A549 (cell line): ENCODE measurements around the gene SYTL3.

Source experiments
- CTCF ChIP-seq: fragments of >200 bp; sonication (Bioruptor Twin); formaldehyde crosslinking; IDR thresholded peaks from 3 replicates; pipeline ENCODE4 v1.5.1; 2016
- EHMT2 ChIP-seq: fragments of 200-600 bp; sonication (generic); IDR thresholded peaks from 2 replicates; pipeline ENCODE4 v1.6.1; 2016; ENCODE audit warnings: antibody characterized with exemption, low read depth, mild to moderate bottlenecking, moderate library complexity
- ELK1 ChIP-seq: fragments of 150-350 bp; IDR thresholded peaks from 2 replicates; pipeline ENCODE4 v1.6.1; 2014; ENCODE audit warnings: low read depth, mild to moderate bottlenecking, low read length
- EP300 ChIP-seq, 2 experiments: fragments of >200 bp; sonication (Bioruptor Twin); formaldehyde crosslinking; IDR thresholded peaks; 2 replicates in 1 of 2; 3 replicates in 1 of 2; pipeline ENCODE4 v1.6.1; 2016 to 2017
- GATA3 ChIP-seq: IDR thresholded peaks from 2 replicates; pipeline ENCODE4 v1.6.1; 2012; ENCODE audit warnings: borderline replicate concordance
- HOXA7 ChIP-seq: fragments of 250-450 bp; sonication (Bioruptor Pico); IDR thresholded peaks from 2 replicates; pipeline ENCODE4 v1.5.0; 2020; ENCODE audit warnings: mild to moderate bottlenecking, moderate library complexity
- JUN ChIP-seq, 2 experiments: fragments of >200 bp; sonication (Bioruptor Twin); formaldehyde crosslinking; IDR thresholded peaks; 2 replicates in 1 of 2; 3 replicates in 1 of 2; pipeline ENCODE4 v1.6.1; 2016 to 2017
- NR3C1 ChIP-seq: fragments of >200 bp; sonication (Bioruptor Twin); formaldehyde crosslinking; IDR thresholded peaks from 3 replicates; pipeline ENCODE4 v1.6.1; 2017
- POLR2A ChIP-seq: IDR thresholded peaks from 2 replicates; pipeline ENCODE4 v1.6.1; 2012; ENCODE audit warnings: mild to moderate bottlenecking, low read length
- RAD21 ChIP-seq, 2 experiments: fragments of >200 bp in 1 of 2; sonication (Bioruptor Twin) in 1 of 2; formaldehyde crosslinking in 1 of 2; IDR thresholded peaks in 1 of 2; conservative IDR thresholded peaks in 1 of 2; 2 replicates in 1 of 2; 3 replicates in 1 of 2; pipeline ENCODE4 v1.6.1; 2012 to 2018; ENCODE audit warnings: inconsistent platforms in 1 of 2
- REST ChIP-seq: fragments of 200-600 bp; sonication (generic); IDR thresholded peaks from 2 replicates; pipeline ENCODE4 v1.6.1; 2016; ENCODE audit warnings: antibody characterized with exemption, mild to moderate bottlenecking, moderate library complexity
- RFX5 ChIP-seq: fragments of 450-650 bp; IDR thresholded peaks from 2 replicates; pipeline ENCODE4 v1.7.1; 2014; ENCODE audit warnings: antibody characterized with exemption, mild to moderate bottlenecking, moderate library complexity
- TP53 ChIP-seq: fragments of 250-450 bp; sonication (Bioruptor Pico); IDR thresholded peaks from 2 replicates; pipeline ENCODE4 v1.5.0; 2021; ENCODE audit warnings: mild to moderate bottlenecking, moderate library complexity
- TF ChIP-seq, protein P1 (sequence below): fragments of >200 bp; sonication (Bioruptor Twin); formaldehyde crosslinking; IDR thresholded peaks from 2 replicates; pipeline ENCODE4 v1.6.1; 2016

DNA sequence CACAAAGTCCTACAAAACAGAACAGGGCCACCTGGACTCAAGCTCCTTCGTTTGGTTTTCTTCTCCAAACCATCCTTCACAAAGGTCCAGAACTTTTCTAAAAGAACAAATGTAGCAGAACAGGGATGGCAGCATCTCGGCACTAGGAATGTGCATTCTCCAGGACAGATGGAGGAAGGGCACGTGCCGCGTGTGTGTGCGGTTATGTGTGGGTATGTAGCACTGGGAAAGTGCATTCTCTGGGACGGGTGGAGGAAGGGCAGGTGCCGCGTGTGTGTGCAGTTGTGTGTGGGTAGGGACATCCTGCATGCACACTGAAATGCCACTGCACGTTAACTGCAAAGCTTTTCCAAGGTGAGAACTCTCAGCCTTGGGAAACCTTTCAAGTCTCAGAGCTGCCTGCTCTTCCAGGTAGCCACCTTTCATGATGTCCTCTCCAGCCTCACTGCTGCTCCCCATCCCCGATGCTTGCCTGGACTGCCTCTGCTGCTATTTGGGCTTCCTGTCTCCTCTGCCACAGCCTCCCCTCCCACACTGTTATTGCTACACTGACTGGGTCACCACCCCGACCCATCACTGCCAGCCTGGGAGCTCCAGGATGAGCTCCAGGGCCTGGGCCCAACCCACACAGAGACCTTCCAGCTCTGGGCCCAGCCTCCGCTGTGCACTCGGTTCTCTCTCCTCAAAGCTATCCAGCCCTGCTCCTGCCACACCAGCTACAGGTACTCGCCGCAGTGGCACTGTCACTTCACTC, 121.7 kb downstream of the SYTL3 start:
- TF ChIP-seq CTCF (no peak), REST (no peak), NR3C1 (no peak), HOXA7 (CRISPR knock-in tag) (no peak), JUN (IDR thresholded peaks at IDR 0.05) (no peak), ELK1 (no peak), POLR2A (no peak), RAD21 (conservative IDR thresholded peaks at IDR 0.05 in 1 of 2, IDR thresholded peaks at IDR 0.05 in 1 of 2) (no peak), EHMT2 (no peak), RFX5 (no peak), TP53 (CRISPR knock-in tag) (no peak), EP300 (IDR thresholded peaks at IDR 0.05) (no peak), GATA3 (no peak)
- TF ChIP-seq, protein P1, sequence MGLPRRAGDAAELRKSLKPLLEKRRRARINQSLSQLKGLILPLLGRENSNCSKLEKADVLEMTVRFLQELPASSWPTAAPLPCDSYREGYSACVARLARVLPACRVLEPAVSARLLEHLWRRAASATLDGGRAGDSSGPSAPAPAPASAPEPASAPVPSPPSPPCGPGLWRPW, result no peak
